Erythroblast (primary cell): Measurements from ENCODE around the gene PLXND1.
"Not testable (repeated sequence)": the region's sequence is repeated elsewhere in the genome, so short reads cannot be mapped to it uniquely, and the experiment has no call there.

ENCODE experiments used
- DNase-seq, 2 experiments: peaks; one replicate each; lab custom pipeline; 2025; lab: John Stamatoyannopoulos, UW
- GATA1 ChIP-seq: IDR thresholded peaks from 2 replicates; pipeline ENCODE4 v1.6.1; 2011; ENCODE audit warnings: low read depth, mild to moderate bottlenecking, control low read depth, low read length, moderate library complexity
- POLR2A ChIP-seq: IDR thresholded peaks from 2 replicates; pipeline ENCODE4 v1.6.1; 2011; ENCODE audit warnings: mild to moderate bottlenecking, low read length

The PLXND1 gene

GRCh38 chr3:129520960-129521359 is 85.5 kb downstream of the PLXND1 start:
- DNase-seq = no peak
- no peak for TF ChIP-seq POLR2A
- no peak for TF ChIP-seq GATA1

DNA sequence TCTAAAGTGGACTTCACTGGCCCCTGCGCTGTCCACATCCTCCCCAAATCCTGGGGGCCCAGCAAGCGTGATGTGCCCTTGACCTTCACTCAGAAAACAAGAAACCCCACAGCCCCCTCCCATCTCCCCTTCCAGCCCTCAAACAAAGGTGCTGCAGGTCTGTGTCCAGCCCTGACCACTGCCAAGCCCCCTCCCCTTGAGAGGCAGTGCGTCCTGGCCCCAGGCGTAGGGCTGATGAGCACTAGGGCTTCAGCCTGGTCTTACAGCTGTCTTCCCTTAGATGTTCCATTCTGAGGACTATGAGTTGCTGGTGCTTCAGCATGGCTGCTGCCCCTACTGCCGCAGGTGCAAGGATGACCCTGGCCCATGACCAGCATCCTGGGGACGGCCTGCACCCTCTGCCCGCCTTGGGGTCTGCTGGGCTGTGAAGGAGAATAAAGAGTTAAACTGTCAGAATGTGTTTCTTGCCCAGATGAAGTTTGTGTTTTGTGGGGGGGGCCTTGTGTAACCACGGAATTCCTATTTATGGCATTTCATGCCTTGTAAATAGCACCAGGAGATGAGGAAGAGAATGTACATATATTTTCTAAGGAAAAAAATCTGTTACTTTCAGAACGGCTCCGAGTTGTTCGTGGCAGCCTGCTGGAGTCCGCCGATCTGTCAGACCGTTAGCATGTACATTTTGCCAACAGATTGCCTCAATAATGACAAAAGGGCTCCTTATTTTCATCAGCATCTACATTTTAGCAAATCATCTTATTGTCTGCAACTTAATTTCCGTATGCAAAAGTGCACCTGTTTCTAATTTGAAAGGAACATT is 86.4 kb downstream of the PLXND1 start:
- no peak for DNase-seq
- no peak for TF ChIP-seq POLR2A
- TF ChIP-seq GATA1 = no peak

DNA sequence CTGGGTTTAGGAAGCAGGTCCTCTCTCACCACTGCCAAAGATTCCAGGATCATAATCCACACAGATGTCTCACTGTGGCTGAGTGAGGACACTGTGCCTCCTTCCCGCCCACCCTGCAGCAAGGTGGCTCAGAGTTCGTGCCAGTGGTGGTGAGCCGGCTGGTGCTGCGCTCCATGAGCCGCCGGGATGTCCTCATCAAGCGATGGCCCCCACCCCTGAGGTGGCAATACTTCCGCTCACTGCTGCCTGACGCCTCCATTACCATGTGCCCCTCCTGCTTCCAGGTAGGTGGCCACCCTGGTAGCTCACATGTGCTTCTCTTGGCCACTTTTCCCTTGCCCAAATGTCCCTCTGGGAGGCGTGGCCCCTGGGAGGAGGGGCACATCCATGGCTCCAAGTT is 87.0 kb downstream of the PLXND1 start:
- no peak for TF ChIP-seq GATA1
- TF ChIP-seq POLR2A = no peak
- no peak for DNase-seq

GRCh38 chr3:129518581-129518980 is 87.9 kb downstream of the PLXND1 start:
- DNase-seq = no peak
- TF ChIP-seq GATA1 = no peak
- TF ChIP-seq POLR2A = no peak

- no peak for DNase-seq
- no peak for TF ChIP-seq GATA1
- no peak for TF ChIP-seq POLR2A
Measured at GRCh38 chr3:129518038-129518561, 88.4 kb downstream of the PLXND1 start.

- DNase-seq = no peak
- TF ChIP-seq POLR2A (no peak), GATA1 (no peak)
Measured at GRCh38 chr3:129517516-129517915, 89.0 kb downstream of the PLXND1 start.

GRCh38 chr3:129515821-129516432 is 90.5 kb downstream of the PLXND1 start:
- DNase-seq = not testable (repeated sequence)

DNA sequence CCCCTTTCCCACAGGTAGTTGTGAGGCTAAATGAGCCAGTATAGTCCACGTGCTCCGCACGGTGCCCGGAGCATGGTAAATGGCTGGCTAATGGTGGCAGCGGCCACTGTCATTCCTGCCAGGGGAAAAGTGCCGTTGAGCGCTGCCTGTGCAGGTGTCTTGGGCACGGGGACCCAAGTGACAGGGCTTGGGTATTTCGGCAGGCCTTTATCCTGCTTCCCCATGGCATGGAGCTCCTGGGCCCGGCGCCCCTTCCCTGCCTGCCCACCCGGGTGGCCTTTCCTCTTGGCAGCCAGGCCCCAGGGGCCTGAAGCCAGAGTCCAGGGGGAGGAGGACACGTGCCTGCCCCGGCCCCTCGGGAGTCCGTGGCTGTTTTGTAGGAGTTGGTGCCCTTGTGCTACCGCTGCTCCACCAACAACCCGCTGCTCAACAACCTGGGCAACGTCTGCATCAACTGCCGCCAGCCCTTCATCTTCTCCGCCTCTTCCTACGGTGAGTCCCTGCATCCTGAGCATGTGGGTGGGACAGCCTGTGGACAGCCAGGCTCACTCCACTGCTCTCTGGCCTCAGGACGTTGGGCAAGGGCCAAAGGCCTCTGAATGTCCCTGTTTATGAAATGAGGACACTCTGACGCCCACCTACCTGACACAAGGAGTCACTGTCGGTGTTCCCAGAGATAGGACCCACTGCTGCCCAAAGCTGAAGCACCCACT is 91.2 kb downstream of the PLXND1 start:
- DNase-seq = not testable (repeated sequence)

DNA sequence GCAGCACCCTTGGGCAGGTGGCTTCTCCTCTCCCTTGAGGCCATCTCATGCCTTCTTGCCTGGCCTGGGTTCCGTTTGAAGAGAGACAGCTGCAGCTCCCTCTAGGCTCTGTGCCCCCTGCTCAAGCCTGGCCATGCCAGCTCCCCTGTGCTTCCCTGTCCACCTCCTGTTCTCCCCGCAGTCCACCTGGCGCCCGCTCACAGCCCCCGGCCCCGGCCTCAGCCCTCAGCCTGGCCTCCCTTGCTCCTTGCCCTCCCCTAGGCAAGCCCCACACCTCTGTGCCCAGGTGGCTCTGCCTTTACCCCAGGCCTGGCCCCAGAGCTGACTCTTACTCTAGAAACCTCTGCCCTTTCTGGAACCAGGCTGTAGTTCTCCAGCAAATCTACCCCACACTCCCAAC is 91.9 kb downstream of the PLXND1 start:
- DNase-seq = no peak
- TF ChIP-seq POLR2A (no peak), GATA1 (no peak)

- TF ChIP-seq GATA1 = no peak
- TF ChIP-seq POLR2A = no peak
- no peak for DNase-seq
Measured at GRCh38 chr3:129514110-129514509, 92.4 kb downstream of the PLXND1 start.

DNA sequence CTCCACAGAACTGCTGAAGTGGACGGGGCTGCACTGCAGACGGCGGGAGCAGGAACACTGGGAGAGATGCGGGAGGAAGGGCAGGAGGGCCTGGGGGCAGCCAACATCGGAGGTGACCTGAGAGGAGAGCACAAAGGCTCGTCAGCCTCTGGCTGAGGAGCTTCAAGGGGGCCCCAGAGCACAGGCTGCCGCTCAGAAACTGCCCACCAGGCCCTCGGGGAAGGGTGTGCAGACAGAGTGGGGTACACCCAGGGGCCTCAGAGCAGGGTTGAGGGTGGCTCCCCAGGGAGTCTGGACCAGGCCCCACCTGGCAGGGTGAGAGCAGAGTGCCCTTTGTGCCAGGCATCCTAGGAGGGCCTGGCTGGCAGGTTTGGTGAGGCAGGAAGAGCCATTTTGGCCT is 92.8 kb downstream of the PLXND1 start:
- DNase-seq = no peak
- TF ChIP-seq GATA1 (no peak), POLR2A (no peak)

GRCh38 chr3:129512595-129512994 is 93.9 kb downstream of the PLXND1 start:
- DNase-seq = no peak
- TF ChIP-seq POLR2A (no peak), GATA1 (no peak)

- no peak for TF ChIP-seq GATA1
- TF ChIP-seq POLR2A = no peak
- DNase-seq = no peak
Measured at GRCh38 chr3:129507181-129507831, 99.2 kb downstream of the PLXND1 start.
